Small intestine (tissue), 7 donors: ENCODE measurements around the gene LKAAEAR1. TPM values are rescaled to one million over a fixed set of nuclear protein-coding genes. Genes with fewer than 3 reads are reported as not detected.

Experiments
- DNase-seq, 2 donors: peaks; one replicate each; pipeline versions ENCODE4 v3.0.0 to v3.0.0-alpha.2; 2013
- FAIRE-seq: peaks from 2 replicates; lab custom pipeline; 2012; peaks lifted over from hg19 to GRCh38; lab: Jason Lieb, UNC
- H3K27ac ChIP-seq, 3 donors: one replicate each; pipeline ENCODE4 v1.5.1; 2013; ENCODE audit warnings: low read length in 2 of 3, mild to moderate bottlenecking in 2 of 3, control low read depth in 1 of 3, inconsistent platforms in 1 of 3, low read depth in 1 of 3, moderate library complexity in 1 of 3
- H3K27me3 ChIP-seq, 3 donors: one replicate each; pipeline ENCODE4 v1.6.1; 2013; ENCODE audit warnings: low read length in 3 of 3, inconsistent platforms in 1 of 3; ENCODE audit not compliant: control insufficient read depth in 3 of 3, insufficient read depth in 3 of 3
- H3K36me3 ChIP-seq, 3 donors: one replicate each; pipeline ENCODE4 v1.6.1; 2013; ENCODE audit warnings: low read length in 3 of 3, inconsistent platforms in 1 of 3, low read depth in 1 of 3, mild to moderate bottlenecking in 1 of 3, moderate library complexity in 1 of 3; ENCODE audit not compliant: control insufficient read depth in 3 of 3, insufficient read depth in 2 of 3
- H3K4me1 ChIP-seq, 3 donors: one replicate each; pipeline ENCODE4 v1.6.1; 2013; ENCODE audit warnings: low read length in 2 of 3, inconsistent platforms in 1 of 3, low read depth in 1 of 3, mild to moderate bottlenecking in 1 of 3, moderate library complexity in 1 of 3; ENCODE audit not compliant: control insufficient read depth in 3 of 3, insufficient read depth in 2 of 3
- H3K4me3 ChIP-seq, 3 donors: one replicate each; pipeline ENCODE4 v1.5.1; 2013; ENCODE audit warnings: low read length in 3 of 3, control low read depth in 1 of 3, inconsistent platforms in 1 of 3, low read depth in 1 of 3, mild to moderate bottlenecking in 1 of 3, moderate library complexity in 1 of 3
- H3K9me3 ChIP-seq, 2 donors: one replicate each; pipeline ENCODE4 v1.6.1; 2013; ENCODE audit warnings: low read depth in 1 of 2, low read length in 1 of 2; ENCODE audit not compliant: control insufficient read depth in 2 of 2, insufficient read depth in 1 of 2
- WGBS, 3 donors: extraction: QIAGEN DNeasy Blood & Tissue Kit; methylation state at CpG; one replicate each; pipeline ENCODE4 v1.1.7; 2013; 5-methylcytosine and 5-hydroxymethylcytosine counted together
- polyA plus RNA-seq, 4 donors: library from polyadenylated mRNA; stranded (reverse) in 3 of 4; unstranded in 1 of 4; fragments of 200-250 nt in 3 of 4; fragments of 120-200 nt in 1 of 4; gene quantifications; one replicate each; pipeline versions ENCODE4 v1.2.1 to v1.2.3, GENCODE V29; 2013
- donor health status: healthy with polysubstance abuse.
- donor health status: control.
- donor health status: control.
- donor health status: Bipolar disorder and iron deficiency.
- donor health status: healthy.

The LKAAEAR1 gene
- polyA plus RNA-seq, 4 donors, result 0.09 TPM; not detected in 3

GRCh38 chr20:64055893-64056638 is 28.1 kb downstream of the LKAAEAR1 start:
- DNase-seq (no peak), FAIRE-seq (no peak)
- no peaks in the 10 kb centered on the region for H3K9me3 ChIP-seq
- peak overlapping the region in 1 of 3 donors; percentile 83 for H3K27ac ChIP-seq
- H3K36me3 ChIP-seq, result no peaks in the 10 kb centered on the region
- 46 to 55% (median 51%) methylated on average over 19 to 22 of the region's 22 CpGs for WGBS, 3 donors
- no peak overlapping the region for H3K4me3 ChIP-seq
- H3K27me3 ChIP-seq, result peaks cover 4 to 70% (median 16%) of the 10 kb centered on the region in 3 donors
- peaks cover 0 to 3% (median 0%) of the 10 kb centered on the region in 3 donors for H3K4me1 ChIP-seq

GRCh38 chr20:64055396-64055892 is 28.8 kb downstream of the LKAAEAR1 start:
- H3K27ac ChIP-seq, result peak overlapping the region in 1 of 3 donors; percentile 83
- H3K4me1 ChIP-seq, result peaks cover 0 to 3% (median 0%) of the 10 kb centered on the region in 3 donors
- H3K4me3 ChIP-seq, result no peak overlapping the region
- DNase-seq, result no peak
- no peak for FAIRE-seq
- 40 to 72% (median 69%) methylated on average over 2 to 9 of the region's 9 CpGs for WGBS, 3 donors
- H3K36me3 ChIP-seq, result no peaks in the 10 kb centered on the region
- H3K9me3 ChIP-seq, result no peaks in the 10 kb centered on the region
- peaks cover 4 to 76% (median 20%) of the 10 kb centered on the region in 3 donors for H3K27me3 ChIP-seq

- H3K9me3 ChIP-seq, result no peaks in the 10 kb centered on the region
- peaks cover 0 to 5% (median 0%) of the 10 kb centered on the region in 3 donors for H3K4me1 ChIP-seq
- no peaks in the 10 kb centered on the region for H3K36me3 ChIP-seq
- peak overlapping the region in 2 of 3 donors; percentile 38 to 82 for H3K27ac ChIP-seq
- H3K4me3 ChIP-seq, result no peak overlapping the region
- FAIRE-seq (no peak), DNase-seq (peak in 1 of 2 donors; percentile 33)
- 32 to 38% (median 32%) methylated on average over 16 to 17 of the region's 17 CpGs for WGBS, 3 donors
- H3K27me3 ChIP-seq, result peaks cover 7 to 79% (median 27%) of the 10 kb centered on the region in 3 donors
Observed at GRCh38 chr20:64053841-64054661, 30.1 kb downstream of the LKAAEAR1 start.

GRCh38 chr20:64052987-64053840 is 31.0 kb downstream of the LKAAEAR1 start:
- FAIRE-seq, result no peak
- Histone ChIP-seq H3K4me3 (no peak overlapping the region), H3K27me3 (peaks cover 16 to 76% (median 32%) of the 10 kb centered on the region in 3 donors), H3K9me3 (no peaks in the 10 kb centered on the region), H3K27ac (peak overlapping the region in 2 of 3 donors; percentile 38 to 76), H3K36me3 (no peaks in the 10 kb centered on the region), H3K4me1 (peaks cover 0 to 5% (median 0%) of the 10 kb centered on the region in 3 donors)
- WGBS, 3 donors, result 47 to 74% (median 60%) methylated on average over 32 to 33 of the region's 33 CpGs
- no peak for DNase-seq

- Histone ChIP-seq H3K4me1 (peaks cover 0 to 5% (median 3%) of the 10 kb centered on the region in 3 donors), H3K27me3 (peaks cover 21 to 79% (median 37%) of the 10 kb centered on the region in 3 donors), H3K27ac (peak overlapping the region in 1 of 3 donors; percentile 76), H3K4me3 (no peak overlapping the region), H3K9me3 (no peaks in the 10 kb centered on the region), H3K36me3 (peaks cover 0 to 1% (median 0%) of the 10 kb centered on the region in 3 donors)
- 69 to 81% (median 79%) methylated on average over 10 of the region's 10 CpGs for WGBS, 3 donors
- FAIRE-seq, result no peak
- DNase-seq, result no peak
Observed at GRCh38 chr20:64052326-64052722, 31.9 kb downstream of the LKAAEAR1 start.

GRCh38 chr20:64051561-64052325 is 32.5 kb downstream of the LKAAEAR1 start:
- Histone ChIP-seq H3K4me3 (no peak overlapping the region), H3K36me3 (peaks cover 0 to 2% (median 0%) of the 10 kb centered on the region in 3 donors), H3K27me3 (peaks cover 27 to 82% (median 41%) of the 10 kb centered on the region in 3 donors), H3K9me3 (no peaks in the 10 kb centered on the region), H3K4me1 (peaks cover 0 to 5% (median 3%) of the 10 kb centered on the region in 3 donors), H3K27ac (peak overlapping the region in 1 of 3 donors; percentile 78)
- DNase-seq, result no peak
- FAIRE-seq, result no peak
- WGBS, 3 donors, result 67 to 72% (median 69%) methylated on average over 15 of the region's 15 CpGs

GRCh38 chr20:64051033-64051452 is 33.2 kb downstream of the LKAAEAR1 start:
- H3K27ac ChIP-seq, result peak overlapping the region in 1 of 3 donors; percentile 78
- 61 to 75% (median 64%) methylated on average over 11 of the region's 11 CpGs for WGBS, 3 donors
- peaks cover 28 to 83% (median 45%) of the 10 kb centered on the region in 3 donors for H3K27me3 ChIP-seq

More at GRCh38 chr20:64051033-64051452, 33.2 kb downstream of the LKAAEAR1 start:
- Histone ChIP-seq H3K36me3 (peaks cover 0 to 2% (median 0%) of the 10 kb centered on the region in 3 donors), H3K9me3 (no peaks in the 10 kb centered on the region), H3K4me3 (no peak overlapping the region), H3K4me1 (peaks cover 0 to 5% (median 3%) of the 10 kb centered on the region in 3 donors)
- FAIRE-seq (no peak), DNase-seq (no peak)
